Right ventricle myocardium inferior (tissue), 1 donor: ENCODE data around the gene METTL15. TPM values are rescaled to one million over a fixed set of nuclear protein-coding genes. Genes with fewer than 3 reads are reported as not detected.
A peak's percentile ranks its signal among the peaks of the same experiment; 100 is the strongest.
"Not testable (repeated sequence)": the region's sequence is repeated elsewhere in the genome, so short reads cannot be mapped to it uniquely, and the experiment has no call there.

ENCODE experiments used
- ATAC-seq: fragments of 200-7000 bp; cut with Tn5 transposase; one replicate; pipeline ENCODE4 v1.9.1; 2020; ENCODE audit warnings: mild to moderate bottlenecking, moderate library complexity
- DNase-seq: peaks from one replicate; pipeline ENCODE4 v3.0.0; 2021; ENCODE audit errors: missing footprints
- intact Hi-C: fragments of 100-400 bp; cut with DNase I; formaldehyde crosslinking; loops from one replicate; pipeline ENCODE4 v1.11.0; 2022
- total RNA-seq: library from RNA; stranded (reverse); fragmentation: NEBNext Ultra II Directional; extraction: Animal tissue kit (Norgen Biotek cat#: 25700); gene quantifications from one replicate; pipeline ENCODE4 v1.2.1, GENCODE V29; 2021
- donor health status: DM: no; HTN: yes; CAD: no; lungs with severe emphysema.

The METTL15 gene
- total RNA-seq, 1 donor from 2014 or later: 9.4 TPM

DNA sequence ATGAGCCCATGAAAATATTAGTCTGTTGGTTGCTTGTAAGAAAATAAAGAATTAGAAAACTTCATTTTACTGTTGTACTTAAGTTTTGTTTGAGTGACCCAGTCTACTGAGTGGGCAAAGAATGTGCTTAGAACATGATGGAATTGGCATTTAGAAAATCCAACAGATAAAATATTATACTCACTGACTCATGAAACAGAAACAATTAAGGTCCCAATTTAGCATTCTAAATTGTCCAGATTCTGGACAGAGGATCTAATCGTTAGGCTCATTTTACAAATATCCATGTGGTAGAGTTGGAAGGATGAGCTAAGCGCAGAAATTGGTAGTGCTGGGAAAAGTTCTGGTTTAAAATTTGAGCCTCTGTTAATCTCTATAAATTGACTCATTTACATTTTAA is 45.4 kb downstream of the METTL15 start:
- no peak for ATAC-seq
- intact Hi-C loops: no loop called here
- no peak for DNase-seq

DNA sequence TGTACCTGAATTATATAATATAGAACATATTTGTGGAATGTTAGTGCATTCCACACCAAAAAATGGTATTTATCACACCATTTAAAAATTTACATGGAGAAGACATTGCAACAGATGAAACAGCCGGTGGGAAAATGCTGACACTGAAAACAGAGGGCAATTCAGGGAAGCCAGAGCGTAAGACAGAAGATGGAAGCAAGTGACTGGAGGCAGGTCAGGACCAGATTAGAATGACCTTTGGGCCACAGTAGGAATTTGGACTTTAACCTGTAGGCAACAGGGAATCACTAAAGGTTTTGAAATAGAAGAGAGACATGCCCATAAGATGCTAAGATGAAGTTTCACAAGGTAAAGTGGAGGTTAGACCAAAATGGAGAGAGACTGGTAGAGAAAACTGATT is 60.5 kb downstream of the METTL15 start:
- intact Hi-C loops: no loop called here
- DNase-seq: no peak
- ATAC-seq: no peak

DNA sequence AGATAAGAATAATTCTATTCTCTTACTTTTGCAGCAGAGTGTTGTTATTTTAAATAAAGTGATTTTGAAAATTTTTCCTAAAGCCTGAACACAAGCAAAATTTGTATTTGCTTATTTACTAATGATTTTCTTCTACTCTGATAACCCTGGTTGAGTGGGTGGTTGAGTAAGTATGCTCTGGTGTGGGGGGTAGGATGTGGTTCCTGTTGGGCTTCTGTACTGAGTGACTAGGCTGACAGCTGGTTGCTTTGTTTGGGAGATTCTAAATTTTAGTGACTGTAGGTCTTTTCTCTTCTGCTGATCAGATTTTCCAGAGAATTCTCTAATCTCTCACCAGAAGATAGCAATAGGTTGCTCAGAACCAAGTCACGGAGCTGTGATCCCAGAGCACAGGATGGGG is 61.6 kb downstream of the METTL15 start:
- intact Hi-C loops: no loop called here
- no peak for DNase-seq
- no peak for ATAC-seq

DNA sequence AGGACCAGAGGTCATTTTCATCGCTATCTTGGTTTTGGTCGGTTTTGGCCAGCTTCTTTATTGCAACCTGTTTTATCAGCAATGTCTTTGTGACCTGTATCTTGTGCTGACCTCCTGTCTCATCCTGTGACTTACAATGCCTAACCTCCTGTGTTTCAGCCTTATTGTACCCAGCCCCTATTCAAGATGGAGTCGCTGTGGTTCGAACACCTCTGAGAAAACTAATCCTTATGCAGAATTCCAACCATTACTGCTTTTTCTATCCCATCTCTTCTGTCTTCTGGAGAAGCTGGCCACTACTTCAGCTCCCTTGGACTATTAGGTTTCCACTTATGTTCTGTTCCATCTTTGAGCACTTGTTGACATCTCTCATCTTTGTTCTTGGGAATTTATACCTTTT is 62.6 kb downstream of the METTL15 start:
- intact Hi-C loops: no loop called here

DNA sequence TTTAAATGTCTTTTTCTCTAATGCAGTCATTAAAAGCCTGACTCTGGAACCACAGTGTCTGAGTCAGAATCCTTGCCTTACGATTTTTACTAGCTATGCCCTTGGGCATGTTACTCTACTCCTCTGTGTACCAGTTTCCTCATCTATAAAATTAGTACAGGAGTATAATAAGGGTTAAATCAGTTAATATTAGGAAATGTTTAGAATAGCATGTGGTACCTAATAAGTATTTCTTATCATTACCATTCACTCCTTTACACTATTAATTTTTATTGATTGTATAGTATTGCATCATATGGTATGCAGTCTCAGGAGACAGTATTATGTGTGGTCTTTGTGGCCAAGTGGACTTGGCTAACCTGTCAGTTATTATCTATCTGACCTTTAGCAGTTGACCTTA is 68.2 kb downstream of the METTL15 start:
- intact Hi-C loops: no loop called here
- ATAC-seq (no peak), DNase-seq (no peak)

More for the DNA sequence above, 62.6 kb downstream of the METTL15 start:
- ATAC-seq (no peak), DNase-seq (no peak)

DNA sequence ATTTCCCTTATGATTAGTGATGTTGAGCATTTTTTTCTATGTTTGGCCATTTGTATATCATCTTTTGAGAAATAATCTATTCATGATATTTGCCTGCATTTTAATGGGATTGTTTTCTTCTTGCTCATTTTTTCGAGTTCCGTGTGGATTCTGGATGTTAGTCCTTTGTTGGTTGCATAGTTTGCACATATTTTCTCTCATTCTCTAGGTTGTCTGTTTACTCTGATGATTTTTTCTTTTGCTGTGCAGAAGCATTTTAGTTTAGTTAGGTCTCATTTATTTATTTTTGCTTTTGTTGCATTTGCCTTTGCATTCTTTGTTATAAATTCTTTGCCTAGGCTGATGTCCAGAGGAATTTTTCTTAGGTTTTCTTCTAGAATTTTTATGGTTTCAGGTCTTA is 87.3 kb downstream of the METTL15 start:
- intact Hi-C loops: no loop called here
- ATAC-seq: no peak
- DNase-seq: no peak

DNA sequence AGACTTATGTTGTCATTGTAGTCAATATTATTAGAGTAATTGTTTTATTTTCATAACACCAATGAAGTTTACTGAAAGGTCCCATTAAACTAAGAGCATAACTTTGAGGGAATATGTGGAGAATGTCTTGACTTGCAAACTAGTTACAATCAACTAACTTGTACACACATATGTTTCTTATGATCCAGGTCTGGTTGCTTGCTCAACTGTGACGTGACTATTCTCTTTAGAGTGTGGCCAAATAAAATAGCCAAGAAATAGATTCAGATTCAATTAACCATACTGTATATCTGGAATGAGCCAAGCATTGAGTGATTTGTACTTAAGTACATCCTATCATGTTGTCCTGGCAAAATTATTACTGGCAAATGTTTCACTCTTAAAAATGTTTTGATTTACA is 101.7 kb downstream of the METTL15 start:
- intact Hi-C loops: no loop called here
- ATAC-seq (no peak), DNase-seq (no peak)

DNA sequence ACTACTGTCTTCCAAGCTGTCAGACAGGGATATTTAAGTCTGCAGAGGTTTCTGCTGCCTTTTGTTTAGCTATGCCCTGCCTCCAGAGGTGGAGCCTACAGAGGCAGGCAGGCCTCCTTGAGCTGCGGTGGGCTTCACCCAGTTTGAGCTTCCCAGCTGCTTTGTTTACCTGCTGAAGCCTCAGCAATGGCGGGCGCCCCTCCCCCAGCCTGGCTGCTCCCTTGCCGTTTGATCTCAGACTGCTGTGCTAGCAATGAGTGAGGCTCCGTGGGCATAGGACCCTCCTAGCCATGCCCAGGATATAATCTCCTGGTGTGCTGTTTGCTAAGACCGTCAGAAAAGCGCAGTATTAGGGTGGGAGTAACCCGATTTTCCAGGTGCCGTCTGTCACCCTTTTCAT is 113.9 kb downstream of the METTL15 start:
- DNase-seq: peak; percentile 13
- intact Hi-C loops, ATAC-seq: not testable (repeated sequence)

DNA sequence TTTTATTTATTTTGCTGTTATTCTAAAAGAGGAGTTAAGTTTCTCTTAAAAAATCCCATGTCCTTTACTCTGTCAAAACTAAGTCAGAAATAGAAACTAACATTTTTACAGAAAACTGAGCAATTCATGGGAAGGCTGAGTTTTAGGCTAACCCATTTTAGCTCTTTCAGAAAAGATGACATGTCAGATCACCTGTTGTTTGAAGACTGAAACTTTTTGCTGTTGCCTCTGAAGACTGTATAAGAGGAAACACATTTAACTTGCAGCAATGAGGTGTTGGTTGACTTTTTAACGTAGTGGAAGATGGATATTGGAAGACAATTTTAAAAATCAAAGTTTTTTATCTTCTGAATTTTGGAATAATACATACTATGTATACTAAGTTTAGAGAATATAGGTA is 115.4 kb downstream of the METTL15 start:
- intact Hi-C loops: no loop called here
- DNase-seq (no peak), ATAC-seq (no peak)

DNA sequence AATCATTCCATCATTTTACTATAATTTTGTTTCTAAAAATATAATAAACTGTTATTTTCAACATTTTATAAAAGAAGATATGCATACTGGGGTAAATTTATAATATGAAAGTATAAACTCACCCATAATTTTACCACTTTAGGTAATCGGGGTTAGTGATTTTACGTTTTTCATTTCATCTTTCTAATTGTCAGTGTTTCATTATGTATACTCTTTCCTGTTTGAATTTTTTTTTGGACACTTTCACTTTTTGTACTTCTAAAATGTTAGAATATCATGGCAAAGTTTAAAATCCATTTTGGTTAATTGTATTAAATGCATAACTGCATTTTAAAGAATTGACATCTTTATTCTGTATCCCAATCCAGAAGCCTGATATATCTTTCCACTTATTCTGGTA is 115.8 kb downstream of the METTL15 start:
- DNase-seq: no peak
- no peak for ATAC-seq
- intact Hi-C loops: no loop called here

DNA sequence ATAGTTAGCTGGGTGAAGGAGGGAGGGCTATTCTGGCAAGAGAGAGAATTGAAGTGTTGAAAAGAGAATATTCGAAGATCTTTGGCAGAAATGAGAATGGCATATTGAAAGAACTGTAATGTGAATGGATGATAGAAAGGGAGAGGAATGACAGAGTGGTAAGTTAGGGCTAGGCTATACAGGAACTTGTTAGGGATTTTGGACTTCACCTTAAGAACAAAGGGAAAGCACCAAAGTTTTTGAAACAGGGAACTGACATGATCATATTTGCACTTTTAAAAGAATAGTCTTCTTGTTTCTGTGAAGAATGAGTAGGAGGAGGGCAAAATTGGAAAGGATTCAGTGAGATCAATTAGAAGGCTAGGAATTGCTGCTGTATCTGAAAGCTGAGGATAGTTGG is 119.3 kb downstream of the METTL15 start:
- DNase-seq (no peak), ATAC-seq (no peak)
- intact Hi-C loops: no loop called here

DNA sequence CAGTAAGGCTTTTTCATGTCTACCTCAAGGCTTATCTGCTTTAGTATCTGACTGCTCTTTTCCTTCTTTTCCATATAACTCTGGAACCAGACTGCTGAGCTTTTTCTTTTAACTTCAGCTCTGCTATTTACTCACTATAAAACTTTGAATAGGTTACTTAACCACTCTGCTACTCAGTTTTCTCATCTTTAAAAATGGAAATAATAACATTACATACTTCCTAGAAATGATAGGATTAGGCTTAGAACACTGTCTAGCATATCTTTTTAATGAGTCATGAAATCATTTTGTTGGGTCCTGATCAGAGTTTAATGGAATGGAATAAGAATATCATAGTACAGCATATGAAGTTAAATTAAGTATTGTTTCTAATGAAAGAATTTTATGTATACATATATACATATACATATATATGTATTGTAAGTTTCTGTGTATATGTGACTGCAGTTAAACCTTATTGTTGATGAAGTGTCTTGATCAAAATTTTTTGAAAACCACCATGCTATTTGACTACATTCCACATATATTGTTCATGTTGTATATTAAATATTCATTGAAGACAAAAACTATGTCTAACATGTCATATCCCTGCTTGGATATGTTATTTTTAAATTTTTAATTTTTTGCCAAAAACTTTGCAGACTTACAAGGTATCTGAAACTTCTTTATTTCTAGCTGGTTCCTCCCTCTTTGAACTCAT is 120.2 kb downstream of the METTL15 start:
- intact Hi-C loops: no loop called here
- ATAC-seq: no peak
- DNase-seq: no peak

DNA sequence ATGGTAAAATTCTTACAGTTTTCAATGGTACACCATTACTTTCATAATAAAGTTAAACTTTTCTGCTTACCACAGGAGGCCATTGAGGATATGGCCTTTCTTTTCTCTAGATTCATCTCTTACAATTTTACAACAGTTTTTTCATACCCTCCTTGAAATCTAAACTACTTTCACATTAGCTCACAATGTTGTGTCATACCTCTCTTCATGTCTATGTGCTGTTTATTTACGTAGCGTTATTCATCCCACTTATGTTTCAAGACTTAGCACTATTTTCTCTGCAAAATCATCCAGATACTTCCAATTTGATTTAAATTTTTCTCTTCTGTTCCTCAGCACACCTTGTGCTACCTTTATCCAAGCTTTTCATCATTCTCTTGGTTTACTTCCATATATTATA is 123.3 kb downstream of the METTL15 start:
- intact Hi-C loops: no loop called here
- ATAC-seq (no peak), DNase-seq (no peak)

DNA sequence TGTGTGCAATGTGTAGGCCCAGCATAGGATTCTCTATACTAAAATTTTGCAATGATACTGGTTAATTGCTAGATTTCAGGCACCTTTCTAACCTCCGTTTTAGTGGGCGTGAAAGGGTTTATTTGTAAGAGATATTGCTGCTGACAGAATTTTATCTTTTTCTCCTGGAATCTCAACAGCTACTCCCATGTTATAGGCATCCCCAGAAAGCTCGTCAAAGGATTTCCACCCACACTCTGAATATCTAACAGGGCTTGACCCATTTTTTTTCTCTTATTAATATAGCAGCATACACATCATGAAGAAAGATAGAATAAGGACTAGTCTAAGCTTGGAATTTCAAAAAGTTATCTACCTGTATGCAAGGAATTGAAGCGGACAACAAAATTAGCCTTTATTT is 124.5 kb downstream of the METTL15 start:
- intact Hi-C loops: no loop called here
- no peak for ATAC-seq
- no peak for DNase-seq

DNA sequence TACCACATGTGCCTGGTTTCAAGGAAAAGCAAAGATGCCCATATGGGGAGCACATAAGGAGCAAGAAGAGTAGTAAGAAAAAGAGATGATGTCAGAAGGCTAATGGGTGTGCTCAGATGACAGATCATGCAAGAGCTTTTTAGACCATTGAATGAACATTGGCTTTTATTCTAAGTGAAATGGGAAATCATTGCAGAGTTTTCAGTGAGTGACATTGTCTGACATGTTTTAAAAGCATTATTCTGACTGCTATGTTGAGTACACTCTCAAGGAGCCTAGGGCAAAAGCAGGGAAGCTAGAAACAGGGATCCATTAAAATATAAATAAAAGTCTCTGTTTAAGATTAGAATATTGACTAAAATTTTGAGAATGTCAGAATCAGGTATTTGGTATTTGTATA is 133.6 kb downstream of the METTL15 start:
- intact Hi-C loops: no loop called here
- DNase-seq (no peak), ATAC-seq (no peak)

DNA sequence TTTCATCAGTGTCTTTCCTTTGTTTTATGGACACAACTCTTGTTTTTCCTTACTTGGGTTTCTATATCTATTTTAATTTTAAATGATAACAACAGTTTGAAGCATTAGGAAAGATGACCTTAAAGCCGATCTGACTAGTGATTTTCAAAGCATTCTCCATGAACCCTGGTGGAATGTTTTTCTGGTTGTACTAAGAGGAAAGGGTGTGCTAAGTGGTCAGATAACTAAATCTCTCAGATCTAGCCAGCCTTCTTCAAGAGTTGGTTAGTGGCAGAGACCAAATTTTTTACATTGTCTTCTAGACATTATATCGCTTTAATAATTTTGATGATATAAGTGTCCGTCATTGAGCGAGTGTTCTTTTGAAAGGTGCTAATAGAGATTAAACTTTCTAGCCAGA is 134.4 kb downstream of the METTL15 start:
- intact Hi-C loops: no loop called here

DNA sequence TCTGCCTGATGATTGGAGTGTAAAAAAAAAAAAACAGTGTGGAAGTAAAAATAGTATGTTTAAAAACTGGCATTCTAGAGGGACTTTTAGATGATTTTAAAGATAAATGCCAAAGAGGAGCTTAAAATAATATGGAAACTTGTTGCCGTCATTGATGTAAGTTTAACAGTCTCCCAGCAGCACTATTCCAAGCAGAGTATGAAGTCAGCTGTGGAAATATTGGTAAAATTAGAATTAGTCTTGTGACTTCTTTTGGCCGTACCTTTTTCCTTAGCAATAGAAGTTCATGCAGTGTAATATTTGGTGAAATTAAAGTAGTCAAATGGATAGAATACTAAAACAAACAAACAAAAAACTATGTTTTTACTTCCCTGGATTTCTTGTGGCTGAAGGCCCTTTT is 134.9 kb downstream of the METTL15 start:
- DNase-seq: no peak
- intact Hi-C loops: no loop called here
- no peak for ATAC-seq

More for the DNA sequence above, 134.4 kb downstream of the METTL15 start:
- ATAC-seq (no peak), DNase-seq (no peak)

DNA sequence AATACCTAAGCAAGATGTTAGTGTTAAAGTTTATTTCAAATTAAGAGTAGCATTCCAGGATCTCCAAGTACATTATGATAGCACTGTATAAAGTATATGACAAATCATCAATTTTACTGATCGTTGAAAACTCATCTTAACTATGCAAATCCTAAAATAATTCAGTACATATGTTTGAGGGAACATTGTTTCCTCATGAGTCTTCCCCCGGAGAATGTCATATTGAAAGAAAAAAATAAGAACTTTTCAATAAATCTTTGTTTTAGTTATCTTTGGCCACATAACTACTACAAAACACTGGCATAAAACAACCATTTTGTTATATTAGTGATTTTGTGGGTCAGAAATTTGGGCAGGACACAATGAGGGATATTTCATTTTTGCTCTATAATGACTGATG is 135.4 kb downstream of the METTL15 start:
- intact Hi-C loops: no loop called here
- ATAC-seq: no peak
- DNase-seq: no peak

DNA sequence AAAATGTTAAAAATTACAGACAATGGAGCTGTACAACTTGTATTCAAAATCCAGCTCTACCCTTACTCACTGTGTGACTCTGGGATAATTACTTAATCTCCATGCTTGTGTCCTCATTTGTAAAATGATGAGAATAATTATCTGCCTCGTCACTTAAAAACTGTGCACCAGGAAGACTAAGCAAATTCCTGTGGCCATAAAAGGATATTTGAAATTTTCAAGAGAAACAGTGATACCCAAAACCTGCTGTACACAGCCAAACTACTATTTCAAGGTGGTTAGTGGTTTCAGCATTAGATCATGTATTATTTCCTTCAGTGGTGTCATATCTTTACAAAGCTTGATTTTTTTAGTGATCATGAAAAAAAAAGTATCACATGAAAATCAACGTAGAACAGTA is 136.9 kb downstream of the METTL15 start:
- ATAC-seq: no peak
- intact Hi-C loops: no loop called here
- DNase-seq: no peak

DNA sequence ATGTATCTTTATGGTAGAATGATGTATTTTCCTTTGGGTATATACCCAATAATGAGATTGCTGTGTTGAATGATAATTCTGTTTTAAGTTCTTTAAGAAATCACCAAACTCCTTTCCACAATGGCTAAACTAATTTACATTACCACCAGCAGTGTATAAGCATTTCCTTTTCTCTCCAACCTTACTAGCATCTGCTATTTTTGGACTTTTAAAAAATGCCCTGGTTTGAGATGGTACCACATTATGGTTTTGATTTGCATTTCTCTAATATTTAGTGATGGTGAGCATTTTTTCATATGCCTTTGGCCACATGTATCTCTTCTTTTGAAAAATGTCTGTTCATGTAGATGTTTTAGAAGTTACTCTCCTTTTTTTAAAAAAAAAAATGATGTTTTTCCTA is 142.0 kb downstream of the METTL15 start:
- ATAC-seq (no peak), DNase-seq (no peak)
- intact Hi-C loops: no loop called here

DNA sequence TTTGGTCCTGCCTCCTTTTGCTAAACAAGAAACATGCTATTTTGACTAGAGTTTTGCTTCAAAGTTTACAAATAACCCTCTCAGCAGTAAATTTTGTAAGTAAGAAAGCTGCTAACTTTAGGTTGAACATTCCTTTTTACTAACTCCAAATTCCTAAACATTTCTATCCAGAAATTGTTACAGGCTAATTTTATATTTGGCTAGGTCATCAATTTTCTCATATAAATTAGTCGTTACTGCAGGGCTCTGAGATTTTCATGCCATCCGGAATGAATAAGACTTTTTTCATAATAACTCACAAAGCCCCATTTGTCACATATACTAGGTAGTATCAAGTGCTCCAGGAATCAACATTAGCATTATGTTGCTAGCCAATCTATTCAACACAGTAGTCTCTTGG is 143.1 kb downstream of the METTL15 start:
- ATAC-seq (no peak), DNase-seq (no peak)
- intact Hi-C loops: no loop called here
